GM12878 (cell line): ENCODE measurements around the gene GRIK3. TPM values are rescaled to one million over a fixed set of nuclear protein-coding genes. Genes with fewer than 3 reads are reported as not detected.

Experiments used
- ATAC-seq: fragments of 200-7000 bp; cut with Tn5 transposase; 3 replicates; pipeline ENCODE4 v1.9.1; 2020; ENCODE audit warnings: mild to moderate bottlenecking, moderate library complexity
- BruUV-seq: library from RNA; stranded (reverse); fragments of 400-500 nt; replicated peaks from 2 replicates; lab custom pipeline; 2021; lab: Mats Ljungman, UMichigan
- CTCF ChIA-PET: fragments of 300-600 bp; sonication (Branson Sonifier 250); formaldehyde crosslinking; extraction: SDS; loops from one replicate; lab custom pipeline; 2021; ENCODE audit warnings: inconsistent platforms; lab: Yijun Ruan, JAX
- POLR2A ChIA-PET: fragments of 350-600 bp; formaldehyde crosslinking; extraction: SDS; loops from one replicate; lab custom pipeline; 2021; ENCODE audit warnings: inconsistent platforms; lab: Charles Lee
- RAD21 ChIA-PET: fragments of 300-600 bp; sonication (Branson Sonifier 250); formaldehyde crosslinking; loops from one replicate; lab custom pipeline; 2023; ENCODE audit warnings: antibody characterized with exemption; ENCODE audit not compliant: unreplicated experiment; lab: Charles Lee
- SMC1A ChIA-PET: fragments of 300-600 bp; sonication (Branson Sonifier 250); formaldehyde crosslinking; loops from one replicate; lab custom pipeline; 2023; ENCODE audit not compliant: unreplicated experiment, uncharacterized antibody; lab: Charles Lee
- DNase-seq: peaks from one replicate; pipeline ENCODE4 v3.0.0-alpha.2; 2011; ENCODE audit warnings: low read depth, low spot score
- FAIRE-seq: peaks from 3 replicates; lab custom pipeline; 2011; peaks lifted over from hg19 to GRCh38; lab: Jason Lieb, UNC
- H2AFZ ChIP-seq: 2 replicates; pipeline ENCODE4 v1.6.0; 2011; ENCODE audit warnings: low read depth, low read length, control low read depth; ENCODE audit not compliant: control insufficient read depth
- H3K27ac ChIP-seq: 2 replicates; pipeline ENCODE4 v1.5.1; 2011; ENCODE audit warnings: control low read depth; ENCODE audit not compliant: control insufficient read depth, insufficient read depth
- H3K27me3 ChIP-seq, 2 experiments: replicated peaks in 1 of 2; 2 replicates each; pipeline versions ENCODE4 v1.6.0 to v1.6.1; 2011; ENCODE audit warnings: low read length in 1 of 2; ENCODE audit not compliant: control insufficient read depth in 2 of 2, insufficient read depth in 2 of 2
- H3K36me3 ChIP-seq, 2 experiments: 2 replicates each; pipeline ENCODE4 v1.5.1; 2011; ENCODE audit warnings: low read length in 1 of 2; ENCODE audit not compliant: control insufficient read depth in 2 of 2, insufficient read depth in 2 of 2
- H3K4me1 ChIP-seq: 2 replicates; pipeline ENCODE4 v1.6.1; 2011; ENCODE audit warnings: mild to moderate bottlenecking, low read length, moderate library complexity, mixed read lengths; ENCODE audit not compliant: control insufficient read depth, insufficient read depth
- H3K4me2 ChIP-seq: 2 replicates; pipeline ENCODE4 v1.6.0; 2011; ENCODE audit warnings: control low read depth; ENCODE audit not compliant: control insufficient read depth, insufficient read depth
- H3K4me3 ChIP-seq: fragments of 200-600 bp; sonication (generic); 2 replicates; pipeline ENCODE4 v1.5.1; 2016
- H3K79me2 ChIP-seq: 2 replicates; pipeline ENCODE4 v1.6.0; 2011; ENCODE audit warnings: low read length; ENCODE audit not compliant: control insufficient read depth, insufficient read depth
- H3K9ac ChIP-seq: 2 replicates; pipeline ENCODE4 v1.8.0; 2011; ENCODE audit warnings: low read length, control low read depth, mixed read lengths; ENCODE audit not compliant: control insufficient read depth, insufficient read depth
- H3K9me3 ChIP-seq: replicated peaks from 3 replicates; pipeline ENCODE4 v1.5.1; 2011; ENCODE audit warnings: mild to moderate bottlenecking, low read length; ENCODE audit not compliant: control insufficient read depth, insufficient read depth
- H4K20me1 ChIP-seq: 2 replicates; pipeline ENCODE4 v1.6.0; 2011; ENCODE audit not compliant: control insufficient read depth, insufficient read depth
- TCF3 ChIP-seq: IDR thresholded peaks from 2 replicates; pipeline ENCODE4 v1.6.1; 2012; ENCODE audit warnings: low read depth, mild to moderate bottlenecking, low read length, borderline replicate concordance; ENCODE audit not compliant: insufficient read depth
- WGBS: methylation state at CpG from one replicate; pipeline ENCODE4 v1.1.6; 2016; ENCODE audit warnings: low lambda C conversion rate; ENCODE audit not compliant: insufficient replicate concordance, insufficient coverage; ENCODE audit errors: missing lambda C conversion rate; 5-methylcytosine and 5-hydroxymethylcytosine counted together
- in situ Hi-C: fragments of 300-500 bp; cut with MboI; formaldehyde crosslinking; loops from 9 replicates; pipeline ENCODE4 v1.14.3; 2018; ENCODE audit warnings: mixed read lengths
- intact Hi-C: fragments of 100-400 bp; cut with micrococcal nuclease; formaldehyde crosslinking; loops from one replicate; pipeline ENCODE4 v1.14.2; 2022; ENCODE audit not compliant: unreplicated experiment
- polyA plus RNA-seq, 11 experiments: library from polyadenylated mRNA; depleted of rRNA in 4 of 11; unstranded in 6 of 11; stranded (reverse) in 5 of 11; fragments of >200 nt; fragmentation: Nextera tagmentation in 4 of 11; fragmentation: Illumina TruSeq in 1 of 11; extraction: Ambion mirVana in 4 of 11; extraction: Trizol in 1 of 11; gene quantifications; 1 replicate in 1 of 11; 2 replicates in 10 of 11; pipeline versions ENCODE4 v1.2.1 to v1.2.3, GENCODE V29; 2011 to 2016; ENCODE audit warnings: inconsistent platforms in 2 of 11, missing spikeins in 2 of 11, low read depth in 1 of 11
- total RNA-seq, 4 experiments: library from RNA; depleted of rRNA in 3 of 4; stranded (reverse); fragments of >200 nt in 3 of 4; fragmentation: Illumina TruSeq in 1 of 4; extraction: Trizol in 1 of 4; gene quantifications; 2 replicates each; pipeline versions ENCODE4 v1.2.1 to v1.2.3, GENCODE V29; 2013 to 2021
- TF ChIP-seq, protein P1 (sequence below): fragments of 150-350 bp; IDR thresholded peaks from 2 replicates; pipeline ENCODE4 v1.6.1; 2016; ENCODE audit warnings: low read depth, low read length

GRIK3 gene
- total and polyA plus RNA-seq, 10 of the 15 experiments (the other 5 are each of a cell fraction or from before 2014, with no cell fraction given), result not detected

DNA sequence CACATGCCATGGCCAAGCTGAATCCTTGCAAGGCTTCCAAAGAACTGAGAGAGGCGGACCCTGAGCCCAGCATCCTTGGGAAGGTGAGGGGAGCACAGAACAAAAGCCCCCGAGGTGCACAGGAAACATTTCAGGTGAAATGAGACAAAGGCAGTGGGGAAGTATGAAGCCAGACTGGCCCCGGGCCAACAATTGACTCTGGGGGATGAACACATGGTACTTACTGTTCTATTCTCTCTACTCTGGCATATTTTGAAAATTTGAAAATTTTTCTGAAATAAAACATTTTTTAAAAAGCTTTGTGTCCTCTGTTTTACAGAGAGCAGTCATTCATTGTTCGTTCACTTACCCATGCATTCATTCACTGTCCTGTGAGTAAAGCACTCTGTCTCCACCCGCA is 77.7 kb downstream of the GRIK3 start:
- intact Hi-C loops (no loop called here), in situ Hi-C loops (no loop called here)
- no peaks in the 10 kb centered on the region for H3K9me3 ChIP-seq
- no peak overlapping the region for H3K9ac ChIP-seq
- SMC1A ChIA-PET, result no interaction called here
- BruUV-seq, result no TSS peak
- RAD21 ChIA-PET, result no interaction called here
- no peak for TF ChIP-seq TCF3
- TF ChIP-seq, protein P1, sequence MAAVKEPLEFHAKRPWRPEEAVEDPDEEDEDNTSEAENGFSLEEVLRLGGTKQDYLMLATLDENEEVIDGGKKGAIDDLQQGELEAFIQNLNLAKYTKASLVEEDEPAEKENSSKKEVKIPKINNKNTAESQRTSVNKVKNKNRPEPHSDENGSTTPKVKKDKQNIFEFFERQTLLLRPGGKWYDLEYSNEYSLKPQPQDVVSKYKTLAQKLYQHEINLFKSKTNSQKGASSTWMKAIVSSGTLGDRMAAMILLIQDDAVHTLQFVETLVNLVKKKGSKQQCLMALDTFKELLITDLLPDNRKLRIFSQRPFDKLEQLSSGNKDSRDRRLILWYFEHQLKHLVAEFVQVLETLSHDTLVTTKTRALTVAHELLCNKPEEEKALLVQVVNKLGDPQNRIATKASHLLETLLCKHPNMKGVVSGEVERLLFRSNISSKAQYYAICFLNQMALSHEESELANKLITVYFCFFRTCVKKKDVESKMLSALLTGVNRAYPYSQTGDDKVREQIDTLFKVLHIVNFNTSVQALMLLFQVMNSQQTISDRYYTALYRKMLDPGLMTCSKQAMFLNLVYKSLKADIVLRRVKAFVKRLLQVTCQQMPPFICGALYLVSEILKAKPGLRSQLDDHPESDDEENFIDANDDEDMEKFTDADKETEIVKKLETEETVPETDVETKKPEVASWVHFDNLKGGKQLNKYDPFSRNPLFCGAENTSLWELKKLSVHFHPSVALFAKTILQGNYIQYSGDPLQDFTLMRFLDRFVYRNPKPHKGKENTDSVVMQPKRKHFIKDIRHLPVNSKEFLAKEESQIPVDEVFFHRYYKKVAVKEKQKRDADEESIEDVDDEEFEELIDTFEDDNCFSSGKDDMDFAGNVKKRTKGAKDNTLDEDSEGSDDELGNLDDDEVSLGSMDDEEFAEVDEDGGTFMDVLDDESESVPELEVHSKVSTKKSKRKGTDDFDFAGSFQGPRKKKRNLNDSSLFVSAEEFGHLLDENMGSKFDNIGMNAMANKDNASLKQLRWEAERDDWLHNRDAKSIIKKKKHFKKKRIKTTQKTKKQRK, result no peak
- H3K4me2 ChIP-seq, result no peak overlapping the region
- no peaks in the 10 kb centered on the region for H4K20me1 ChIP-seq
- H3K36me3 ChIP-seq, result no peaks in the 10 kb centered on the region
- H3K4me3 ChIP-seq, result no peak overlapping the region
- no peak for DNase-seq
- POLR2A ChIA-PET, result no interaction called here
- no peak overlapping the region for H3K27ac ChIP-seq
- FAIRE-seq, result no peak
- no peak for ATAC-seq
- H3K79me2 ChIP-seq, result no peaks in the 10 kb centered on the region
- no peaks in the 10 kb centered on the region for H3K4me1 ChIP-seq
- WGBS, result 9% methylated on average over 5 of the region's 5 CpGs
- H2AFZ ChIP-seq, result no peak overlapping the region
- CTCF ChIA-PET, result no interaction called here
- no peaks in the 10 kb centered on the region; a peak in 1 of 4 replicates for H3K27me3 ChIP-seq

DNA sequence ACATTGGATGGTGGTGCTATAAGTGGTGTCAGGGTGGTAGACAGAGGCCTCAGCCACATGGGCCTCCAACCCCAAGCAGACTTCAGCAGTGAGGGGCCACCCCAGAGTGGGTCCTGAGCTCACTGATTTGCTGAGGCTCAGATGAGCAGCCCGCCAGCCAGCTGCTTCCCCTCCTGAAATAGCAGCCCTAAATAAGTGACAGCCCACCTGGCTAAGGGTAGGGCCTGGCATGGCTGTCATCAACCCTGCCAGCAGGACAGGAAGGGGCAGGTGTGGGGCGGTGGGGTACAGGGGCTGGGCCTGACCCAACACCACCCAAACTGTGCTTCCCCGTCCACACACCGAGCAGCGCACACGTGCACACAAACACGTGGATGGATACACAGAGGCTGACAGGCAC is 79.3 kb downstream of the GRIK3 start:
- DNase-seq, result no peak
- 45% methylated on average over 6 of the region's 7 CpGs for WGBS
- H3K27ac ChIP-seq, result no peak overlapping the region
- H3K9me3 ChIP-seq, result no peaks in the 10 kb centered on the region
- H3K9ac ChIP-seq, result no peak overlapping the region
- ChIA-PET POLR2A (no interaction called here), RAD21 (no interaction called here), SMC1A (no interaction called here), CTCF (no interaction called here)
- BruUV-seq, result no TSS peak
- TF ChIP-seq, protein P1, result no peak
- no peak for FAIRE-seq
- no peaks in the 10 kb centered on the region for H4K20me1 ChIP-seq
- H3K79me2 ChIP-seq, result no peaks in the 10 kb centered on the region
- H3K4me2 ChIP-seq, result no peak overlapping the region
- no peaks in the 10 kb centered on the region for H3K36me3 ChIP-seq
- no peaks in the 10 kb centered on the region for H3K27me3 ChIP-seq
- no peaks in the 10 kb centered on the region for H3K4me1 ChIP-seq
- no peak for ATAC-seq
- H3K4me3 ChIP-seq, result no peak overlapping the region
- intact Hi-C loops, result no loop called here
- H2AFZ ChIP-seq, result no peak overlapping the region
- in situ Hi-C loops, result no loop called here
